HG03108 (cell line): ENCODE measurements around the gene CYP21A2.
"Not testable (repeated sequence)": the region's sequence is repeated elsewhere in the genome, so short reads cannot be mapped to it uniquely, and the experiment has no call there.

ENCODE experiments used
- ATAC-seq: cut with Tn5 transposase; IDR thresholded peaks from one replicate; pipeline ENCODE4 v1.9.1; 2021; ENCODE audit warnings: moderate library complexity; ENCODE audit not compliant: unreplicated experiment

CYP21A2 gene

GRCh38 chr6:32037598-32038524 lies at the start of gene CYP21A2:
Gene CYP21A2 (plus strand): TSS chr6:32038415. CDS start chr6:32038423, 8 bp downstream.
- not testable (repeated sequence) for ATAC-seq

DNA sequence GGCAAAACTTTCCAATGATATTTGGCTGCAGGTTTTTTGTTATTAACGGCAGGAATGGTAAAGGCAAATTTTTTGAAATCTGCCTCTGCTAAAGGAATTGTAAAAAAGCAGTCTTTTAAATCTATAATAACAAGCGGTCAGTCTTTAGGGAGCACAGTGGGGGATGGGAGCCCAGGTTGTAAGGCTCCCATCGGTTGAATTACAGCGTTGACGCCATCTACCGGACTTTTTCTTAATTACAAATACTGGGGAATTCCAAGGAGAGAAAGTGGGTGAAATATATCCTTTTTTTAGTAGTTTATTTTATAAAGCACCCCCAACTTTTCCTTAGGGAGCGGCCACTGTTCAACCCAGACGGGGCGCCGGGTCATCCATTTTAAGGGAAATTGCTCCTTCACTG lies 48.9 kb upstream of the CYP21A2 start:
- ATAC-seq, result not testable (repeated sequence)

DNA sequence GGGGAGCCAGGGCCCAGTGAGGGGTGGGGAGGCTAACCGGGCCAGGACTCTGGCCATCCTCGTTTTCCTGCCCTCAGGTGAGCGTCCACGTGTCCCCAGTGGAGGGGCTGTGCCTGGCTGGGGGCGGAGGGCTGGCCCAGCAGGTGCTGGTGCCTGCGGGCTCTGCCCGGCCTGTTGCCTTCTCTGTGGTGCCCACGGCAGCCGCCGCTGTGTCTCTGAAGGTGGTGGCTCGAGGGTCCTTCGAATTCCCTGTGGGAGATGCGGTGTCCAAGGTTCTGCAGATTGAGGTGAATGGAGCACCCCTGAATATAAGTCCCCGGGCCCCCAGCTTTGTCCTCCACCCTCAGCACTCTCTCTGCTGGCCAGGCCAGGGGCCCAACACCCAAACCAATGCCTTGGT lies 43.8 kb upstream of the CYP21A2 start:
- ATAC-seq, result not testable (repeated sequence)

DNA sequence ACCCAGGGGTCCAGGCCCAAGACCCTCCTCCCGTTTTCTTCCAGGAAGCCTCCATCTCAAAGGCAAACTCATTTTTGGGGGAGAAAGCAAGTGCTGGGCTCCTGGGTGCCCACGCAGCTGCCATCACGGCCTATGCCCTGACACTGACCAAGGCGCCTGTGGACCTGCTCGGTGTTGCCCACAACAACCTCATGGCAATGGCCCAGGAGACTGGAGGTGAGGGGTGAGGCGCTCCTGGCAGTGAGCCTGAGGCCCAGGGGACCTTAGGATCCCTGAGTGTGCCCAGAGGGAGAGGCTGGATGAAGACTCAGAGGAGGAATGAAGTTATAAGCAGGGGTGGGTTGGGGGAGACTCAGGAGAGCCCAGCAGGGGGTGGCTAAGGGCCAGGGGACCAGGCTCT lies 41.8 kb upstream of the CYP21A2 start:
- not testable (repeated sequence) for ATAC-seq

- not testable (repeated sequence) for ATAC-seq
Measured at GRCh38 chr6:32002546-32003268, 35.5 kb upstream of the CYP21A2 start.

DNA sequence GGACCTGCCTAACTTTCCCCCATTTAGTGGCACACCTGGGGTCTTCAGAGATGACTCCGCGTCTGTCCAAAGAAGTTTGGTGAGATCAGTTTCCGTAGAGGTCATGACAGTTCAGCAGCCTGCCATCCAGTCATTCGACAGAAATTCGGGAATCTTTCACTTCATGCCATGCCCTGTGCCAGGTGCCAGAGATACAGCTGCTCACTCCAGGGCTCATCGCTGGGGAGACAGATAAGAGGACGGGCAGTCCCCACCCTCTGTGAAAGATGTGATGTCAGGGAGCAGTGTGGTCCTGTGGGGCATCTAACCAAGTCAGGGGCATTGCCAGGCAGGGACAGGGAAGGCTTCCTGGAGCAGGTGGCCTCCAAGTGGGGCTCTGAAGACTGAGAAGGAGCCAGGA lies 34.9 kb upstream of the CYP21A2 start:
- not testable (repeated sequence) for ATAC-seq

GRCh38 chr6:32004393-32004792 lies 33.8 kb upstream of the CYP21A2 start:
- ATAC-seq, result not testable (repeated sequence)

- ATAC-seq, result not testable (repeated sequence)
Measured at GRCh38 chr6:32004864-32005537, 33.2 kb upstream of the CYP21A2 start.

- not testable (repeated sequence) for ATAC-seq
Measured at GRCh38 chr6:32005538-32005880, 32.7 kb upstream of the CYP21A2 start.

- ATAC-seq, result not testable (repeated sequence)
Measured at GRCh38 chr6:32005991-32006529, 32.2 kb upstream of the CYP21A2 start.

- ATAC-seq, result not testable (repeated sequence)
Measured at GRCh38 chr6:32007086-32007485, 31.1 kb upstream of the CYP21A2 start.

- ATAC-seq, result not testable (repeated sequence)
Measured at GRCh38 chr6:32008037-32008436, 30.2 kb upstream of the CYP21A2 start.

DNA sequence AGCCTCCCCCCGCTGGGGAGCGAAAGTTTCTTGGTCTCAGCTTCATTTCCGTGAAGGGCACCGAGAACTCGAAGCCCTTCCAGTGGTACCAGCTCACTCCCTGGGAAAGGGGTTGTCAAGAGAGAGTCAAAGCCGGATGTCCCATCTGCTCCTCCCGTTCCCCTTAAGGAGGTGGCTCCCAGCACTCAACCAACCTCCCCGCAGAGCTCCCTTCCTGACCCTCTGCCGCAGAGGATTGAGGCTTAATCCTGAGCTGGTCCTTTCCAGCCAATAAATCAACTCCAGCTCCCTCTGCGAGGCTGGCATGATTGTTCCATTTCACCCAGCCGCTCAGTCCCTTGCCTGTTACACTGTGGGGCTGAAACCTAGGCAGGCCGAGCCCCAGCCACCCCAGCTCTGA lies 29.6 kb upstream of the CYP21A2 start:
- not testable (repeated sequence) for ATAC-seq

- not testable (repeated sequence) for ATAC-seq
Measured at GRCh38 chr6:32009537-32009936, 28.7 kb upstream of the CYP21A2 start.

- not testable (repeated sequence) for ATAC-seq
Measured at GRCh38 chr6:32010856-32011530, 27.2 kb upstream of the CYP21A2 start.

- ATAC-seq, result not testable (repeated sequence)
Measured at GRCh38 chr6:32012941-32013617, 25.1 kb upstream of the CYP21A2 start.

DNA sequence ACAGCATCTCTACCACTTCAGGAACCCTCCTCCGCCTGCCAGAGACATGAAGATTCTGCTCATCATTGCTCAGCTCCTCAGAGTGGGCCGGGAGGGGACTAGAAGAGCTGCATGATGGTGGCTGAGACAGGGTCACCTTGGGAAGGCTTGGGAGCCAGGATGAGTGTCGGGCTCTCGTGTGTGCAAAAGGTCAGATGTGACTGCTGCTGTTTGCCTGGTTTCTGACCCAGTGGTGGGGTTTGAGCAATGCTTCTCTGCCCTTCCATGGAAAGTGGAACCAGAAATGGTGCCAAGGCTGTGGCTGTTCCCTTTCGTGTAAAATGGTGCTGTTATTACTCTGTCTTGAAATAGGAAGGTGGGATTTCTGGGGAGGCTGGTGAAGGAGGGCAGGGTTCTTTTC lies 24.5 kb upstream of the CYP21A2 start:
- not testable (repeated sequence) for ATAC-seq

- not testable (repeated sequence) for ATAC-seq
Measured at GRCh38 chr6:32014547-32014946, 23.7 kb upstream of the CYP21A2 start, which contains the start of gene C4B. Gene C4B (plus strand): TSS chr6:32014795. CDS start chr6:32014846, 51 bp downstream.

GRCh38 chr6:32022100-32022499 lies 16.1 kb upstream of the CYP21A2 start:
- ATAC-seq, result not testable (repeated sequence)

DNA sequence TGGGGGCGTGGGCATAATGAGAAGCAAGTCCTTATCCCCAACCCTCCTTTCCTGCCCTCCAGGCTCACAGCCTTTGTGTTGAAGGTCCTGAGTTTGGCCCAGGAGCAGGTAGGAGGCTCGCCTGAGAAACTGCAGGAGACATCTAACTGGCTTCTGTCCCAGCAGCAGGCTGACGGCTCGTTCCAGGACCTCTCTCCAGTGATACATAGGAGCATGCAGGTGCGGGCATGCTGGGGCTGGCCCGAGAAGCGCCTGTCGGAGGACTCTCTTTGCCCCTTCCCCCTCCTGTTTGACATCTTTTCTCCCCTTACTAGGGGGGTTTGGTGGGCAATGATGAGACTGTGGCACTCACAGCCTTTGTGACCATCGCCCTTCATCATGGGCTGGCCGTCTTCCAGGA lies 9.6 kb upstream of the CYP21A2 start:
- not testable (repeated sequence) for ATAC-seq
